Measurements from ENCODE around the gene GALNT10. TPM values are rescaled to one million over a fixed set of nuclear protein-coding genes. Genes with fewer than 3 reads are reported as not detected.

The GALNT10 gene
- total RNA-seq, 2 experiments from 2014 or later, result 16.8 to 19.8 TPM

DNA sequence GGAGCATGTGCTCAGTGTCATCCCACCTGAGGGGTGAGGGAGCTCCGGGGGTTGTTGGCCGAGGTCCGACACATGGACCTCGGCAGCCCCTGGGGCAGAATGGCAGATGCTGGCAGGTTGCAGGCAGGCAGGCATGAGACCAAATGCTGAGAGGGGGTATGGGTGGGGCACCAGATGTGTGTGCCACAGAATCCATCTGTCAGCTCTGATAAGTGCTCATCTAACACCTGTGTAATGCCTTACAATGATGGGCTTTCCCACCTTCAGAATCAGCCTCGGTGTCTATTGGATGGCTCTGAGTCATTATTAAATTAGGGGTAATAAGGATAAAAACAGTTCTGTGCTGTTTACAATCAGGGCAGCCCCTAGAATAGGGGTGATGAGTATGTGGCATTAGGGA lies 182.1 kb downstream of the GALNT10 start:
- Mint-ChIP-seq H3K9me3 (no peaks in the 10 kb centered on the region), H3K27ac (no peak overlapping the region), H3K4me1 (no peaks in the 10 kb centered on the region), H3K36me3 (peaks cover 6% of the 10 kb centered on the region), H3K4me3 (no peak overlapping the region), H3K27me3 (no peaks in the 10 kb centered on the region)
- DNase-seq, result no peak

DNA sequence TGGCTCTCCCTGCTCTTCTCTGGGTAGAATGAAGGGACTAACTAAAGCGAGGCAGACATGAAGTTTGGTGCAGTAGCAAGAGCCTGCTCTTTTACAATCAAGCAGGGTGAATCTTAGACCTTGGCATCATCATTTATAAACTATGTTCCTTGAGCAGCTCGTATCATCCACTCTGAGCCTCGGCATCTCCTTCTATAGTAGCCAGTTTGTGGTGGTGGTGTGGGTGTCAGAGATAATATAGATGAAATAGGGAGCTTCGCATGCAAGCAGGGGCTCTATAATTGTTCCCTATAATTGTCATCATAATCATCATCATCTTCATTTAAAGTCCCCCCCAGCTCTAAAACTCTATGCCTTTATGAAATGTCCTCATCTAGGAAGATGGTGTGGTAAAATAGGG lies 182.8 kb downstream of the GALNT10 start:
- no peaks in the 10 kb centered on the region for H3K9me3 Mint-ChIP-seq
- no peak overlapping the region for H3K4me3 Mint-ChIP-seq
- H3K4me1 Mint-ChIP-seq, result no peaks in the 10 kb centered on the region
- peaks cover 6% of the 10 kb centered on the region for H3K36me3 Mint-ChIP-seq
- H3K27me3 Mint-ChIP-seq, result no peaks in the 10 kb centered on the region
- no peak for DNase-seq
- H3K27ac Mint-ChIP-seq, result no peak overlapping the region

DNA sequence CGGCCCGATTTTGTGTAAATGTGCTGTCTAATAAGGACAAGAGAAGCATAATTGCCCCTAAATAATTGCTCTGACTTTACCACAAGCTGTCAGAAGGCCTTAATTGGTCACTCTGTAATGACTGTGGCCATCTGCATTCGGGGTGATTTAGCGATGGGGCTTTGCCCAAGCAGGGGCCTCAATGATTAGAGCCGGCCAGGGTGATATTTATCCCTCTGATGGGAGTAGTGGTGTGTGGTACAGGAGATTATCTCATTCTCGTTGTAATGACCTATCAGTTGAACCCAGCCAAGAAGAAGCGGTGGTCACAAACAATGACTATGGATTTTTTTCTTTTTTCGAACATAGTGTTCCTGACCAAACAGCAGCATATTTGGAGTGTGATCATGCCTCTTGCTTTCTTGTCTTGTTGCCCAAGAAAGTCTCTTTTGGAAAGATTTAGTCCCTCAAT lies 183.2 kb downstream of the GALNT10 start:
- Mint-ChIP-seq H3K36me3 (peaks cover 6% of the 10 kb centered on the region), H3K9me3 (no peaks in the 10 kb centered on the region), H3K4me1 (no peaks in the 10 kb centered on the region), H3K4me3 (no peak overlapping the region), H3K27ac (no peak overlapping the region), H3K27me3 (no peaks in the 10 kb centered on the region)
- DNase-seq, result no peak

DNA sequence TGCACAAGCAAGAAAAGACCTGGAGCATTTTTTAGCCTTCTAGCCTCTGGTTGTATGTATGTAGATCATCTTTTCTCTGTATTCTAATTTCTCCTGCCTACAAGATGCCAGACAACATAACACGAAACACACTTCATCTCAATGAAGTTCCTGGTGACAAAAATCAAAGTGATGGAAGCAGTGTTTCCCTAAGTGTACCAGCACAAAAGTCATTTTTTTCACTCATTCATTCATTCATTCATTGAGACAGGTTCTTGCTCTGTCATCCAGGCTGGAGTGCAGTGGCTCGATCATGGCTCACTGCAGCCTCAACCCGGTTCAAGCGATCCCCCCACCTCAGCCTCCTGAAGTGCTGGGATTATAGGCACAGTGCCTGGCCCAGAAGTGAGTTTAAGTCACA lies 183.7 kb downstream of the GALNT10 start:
- Mint-ChIP-seq H3K4me3 (no peak overlapping the region), H3K36me3 (peaks cover 4% of the 10 kb centered on the region), H3K27ac (no peak overlapping the region), H3K9me3 (no peaks in the 10 kb centered on the region), H3K27me3 (no peaks in the 10 kb centered on the region), H3K4me1 (no peaks in the 10 kb centered on the region)
- DNase-seq, result no peak

DNA sequence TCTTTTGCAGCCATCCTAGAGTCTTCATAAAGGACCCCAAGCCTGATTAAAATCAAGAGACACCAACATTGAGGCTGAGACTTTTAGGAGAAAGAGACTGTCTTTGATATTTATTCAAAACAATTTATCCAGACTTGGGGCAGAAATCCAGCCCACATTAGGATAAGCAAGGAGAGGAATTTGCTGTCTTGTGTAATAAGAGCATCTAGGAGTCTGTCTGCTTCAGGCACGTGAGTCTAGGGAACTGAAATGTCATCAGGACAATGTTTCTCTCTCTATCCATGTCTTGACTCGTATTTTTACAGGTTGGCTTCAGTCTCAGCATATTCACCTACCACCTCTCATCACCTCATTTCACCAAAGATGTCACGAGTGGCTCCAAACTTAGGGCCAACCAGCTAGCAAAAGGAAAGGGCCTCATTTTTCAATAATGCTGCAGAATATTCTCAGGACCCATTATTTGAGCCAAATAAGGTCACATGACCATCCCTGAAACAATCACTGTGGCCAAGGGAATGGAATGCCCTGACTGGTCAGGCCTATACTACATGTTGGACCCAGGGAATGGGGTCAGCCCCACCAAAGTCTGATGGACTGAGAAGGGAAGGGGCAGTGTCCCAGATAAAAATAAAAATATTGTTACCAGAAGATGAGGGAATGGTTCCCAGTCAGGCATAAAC lies 184.9 kb downstream of the GALNT10 start:
- Mint-ChIP-seq H3K27me3 (no peaks in the 10 kb centered on the region), H3K36me3 (peaks cover 4% of the 10 kb centered on the region), H3K27ac (no peak overlapping the region), H3K4me1 (no peaks in the 10 kb centered on the region), H3K9me3 (no peaks in the 10 kb centered on the region), H3K4me3 (no peak overlapping the region)
- no peak for DNase-seq

DNA sequence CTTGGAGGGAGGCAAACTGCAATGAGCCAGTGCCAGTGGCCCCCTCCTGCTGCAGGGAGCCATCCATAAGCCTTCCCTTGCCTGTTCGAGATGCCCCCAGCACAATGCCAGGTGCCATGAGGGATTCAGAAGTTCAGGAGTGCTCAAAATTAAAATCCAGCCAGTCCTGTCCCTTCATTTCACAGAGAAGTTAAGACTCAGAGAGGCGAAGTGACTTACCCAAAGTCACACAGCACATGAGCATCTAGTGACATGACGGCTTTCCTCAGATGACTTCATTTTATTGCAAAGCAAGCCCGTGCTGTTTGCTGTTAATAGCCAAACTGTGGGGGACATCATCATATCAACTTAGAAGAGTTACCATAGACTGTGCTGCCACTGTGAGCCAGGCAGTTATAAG lies 185.9 kb downstream of the GALNT10 start:
- H3K27ac Mint-ChIP-seq, result no peak overlapping the region
- no peaks in the 10 kb centered on the region for H3K27me3 Mint-ChIP-seq
- peaks cover 4% of the 10 kb centered on the region for H3K36me3 Mint-ChIP-seq
- DNase-seq, result no peak
- H3K4me3 Mint-ChIP-seq, result no peak overlapping the region
- no peaks in the 10 kb centered on the region for H3K4me1 Mint-ChIP-seq
- H3K9me3 Mint-ChIP-seq, result no peaks in the 10 kb centered on the region

DNA sequence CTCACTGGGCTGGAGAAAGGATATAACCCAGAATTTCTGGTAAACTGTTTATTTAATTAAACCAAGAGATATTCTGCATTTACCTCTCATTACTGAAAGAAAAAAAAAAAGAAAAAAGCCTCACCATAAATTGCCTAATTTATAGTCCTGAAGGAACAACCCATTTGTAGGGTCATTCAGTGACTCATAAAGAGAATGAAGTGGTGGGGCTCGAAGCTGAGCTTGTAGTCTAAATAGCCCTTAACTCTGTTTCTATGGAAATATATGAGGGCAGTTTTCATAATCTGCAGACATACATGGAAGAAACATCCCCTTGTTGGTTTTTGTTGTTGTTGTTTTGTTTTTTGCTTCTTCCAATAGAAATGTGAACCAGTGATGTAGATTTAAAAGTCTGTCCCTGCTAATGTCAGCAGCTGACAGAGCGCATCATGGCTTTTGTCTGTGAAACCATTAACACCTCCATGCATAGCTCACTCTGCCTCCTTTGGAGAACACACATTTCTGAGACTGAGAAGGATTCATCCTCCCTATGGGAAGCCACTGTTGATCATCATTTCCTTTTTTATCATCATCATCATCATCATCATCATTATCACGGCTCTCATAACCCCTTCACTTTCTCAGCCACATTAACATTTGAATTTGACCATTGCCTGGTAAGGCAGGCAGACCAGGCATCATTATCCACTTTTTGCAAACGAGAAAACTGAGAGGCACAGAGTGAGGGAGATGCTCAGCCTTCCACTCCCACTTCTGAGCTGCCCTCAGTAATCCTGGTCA lies 187.4 kb downstream of the GALNT10 start:
- no peaks in the 10 kb centered on the region for H3K27me3 Mint-ChIP-seq
- H3K36me3 Mint-ChIP-seq, result peaks cover 7% of the 10 kb centered on the region
- H3K9me3 Mint-ChIP-seq, result no peaks in the 10 kb centered on the region
- no peak for DNase-seq
- H3K4me1 Mint-ChIP-seq, result no peaks in the 10 kb centered on the region
- no peak overlapping the region for H3K4me3 Mint-ChIP-seq
- no peak overlapping the region for H3K27ac Mint-ChIP-seq

DNA sequence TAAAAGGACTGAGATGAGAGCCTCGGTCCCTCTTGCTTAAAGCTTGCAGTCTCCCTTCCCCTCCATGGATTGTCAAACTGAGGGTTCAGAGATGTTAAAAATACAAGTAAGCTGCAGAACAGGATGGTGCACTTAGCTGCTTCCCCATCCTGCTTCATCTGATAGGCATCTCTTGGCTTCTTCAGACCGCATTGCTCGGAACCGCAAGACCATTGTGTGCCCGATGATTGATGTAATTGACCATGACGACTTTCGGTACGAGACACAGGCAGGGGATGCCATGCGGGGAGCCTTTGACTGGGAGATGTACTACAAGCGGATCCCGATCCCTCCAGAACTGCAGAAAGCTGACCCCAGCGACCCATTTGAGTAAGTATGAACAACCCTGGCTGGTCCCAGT lies 189.7 kb downstream of the GALNT10 start:
- no peak for DNase-seq
- H3K36me3 Mint-ChIP-seq, result peaks cover 12% of the 10 kb centered on the region
- H3K27ac Mint-ChIP-seq, result no peak overlapping the region
- H3K9me3 Mint-ChIP-seq, result peaks cover 1% of the 10 kb centered on the region
- no peak overlapping the region for H3K4me3 Mint-ChIP-seq
- H3K27me3 Mint-ChIP-seq, result no peaks in the 10 kb centered on the region
- peaks cover 2% of the 10 kb centered on the region for H3K4me1 Mint-ChIP-seq

DNA sequence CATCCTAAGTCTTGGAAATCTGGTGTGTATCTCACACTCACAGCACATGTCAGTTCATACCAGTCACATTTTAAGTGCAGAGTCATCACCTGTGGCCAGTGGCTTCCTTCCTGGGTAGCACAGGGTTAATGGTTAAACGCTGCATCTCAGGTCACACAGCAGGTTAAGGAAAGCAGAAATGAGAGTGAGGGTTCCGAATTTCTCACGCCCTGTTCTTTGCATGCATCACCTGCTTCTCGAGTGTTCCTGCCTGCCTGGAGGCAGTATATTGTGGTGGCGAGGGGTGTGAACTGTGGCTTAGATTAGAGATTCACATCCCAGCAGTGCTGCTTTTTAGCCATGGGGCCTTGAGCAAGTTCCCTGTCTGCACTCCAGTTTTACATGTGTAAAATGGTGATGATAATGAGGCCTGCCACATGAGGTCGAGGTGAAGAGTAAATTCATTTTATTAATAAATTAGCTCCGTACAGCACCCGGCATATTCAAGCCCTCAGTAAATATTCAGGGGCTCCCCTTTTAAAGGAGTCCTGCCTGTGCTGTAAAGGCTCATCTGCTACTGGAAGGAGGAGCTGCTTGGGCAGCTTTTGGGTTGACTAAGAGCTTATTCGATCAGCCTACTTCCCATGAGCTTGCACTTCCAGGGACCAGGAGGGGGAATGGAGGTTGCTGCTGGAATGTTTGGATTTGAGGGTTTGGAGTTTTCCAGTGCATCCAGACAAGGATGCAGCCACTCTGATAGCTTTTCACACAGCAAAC lies 194.1 kb downstream of the GALNT10 start:
- Mint-ChIP-seq H3K4me1 (peaks cover 2% of the 10 kb centered on the region), H3K9me3 (peaks cover 1% of the 10 kb centered on the region), H3K4me3 (no peak overlapping the region), H3K27me3 (no peaks in the 10 kb centered on the region), H3K36me3 (peaks cover 8% of the 10 kb centered on the region), H3K27ac (no peak overlapping the region)
- no peak for DNase-seq

DNA sequence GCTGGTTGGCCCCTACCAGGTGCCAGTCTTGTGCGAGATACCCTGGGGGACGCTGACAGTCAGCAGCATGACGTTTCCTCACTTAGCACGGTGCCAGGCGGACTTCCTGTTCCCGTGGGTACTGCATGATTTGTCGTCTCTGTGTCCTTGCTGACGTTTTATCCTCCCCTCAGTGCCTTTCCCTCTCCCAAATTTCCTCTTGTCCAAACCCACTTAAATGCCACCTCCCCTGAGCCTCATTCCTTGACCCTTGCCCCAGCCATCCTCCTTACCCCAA lies 194.6 kb downstream of the GALNT10 start:
- Mint-ChIP-seq H3K36me3 (peaks cover 8% of the 10 kb centered on the region), H3K27me3 (no peaks in the 10 kb centered on the region)

DNA sequence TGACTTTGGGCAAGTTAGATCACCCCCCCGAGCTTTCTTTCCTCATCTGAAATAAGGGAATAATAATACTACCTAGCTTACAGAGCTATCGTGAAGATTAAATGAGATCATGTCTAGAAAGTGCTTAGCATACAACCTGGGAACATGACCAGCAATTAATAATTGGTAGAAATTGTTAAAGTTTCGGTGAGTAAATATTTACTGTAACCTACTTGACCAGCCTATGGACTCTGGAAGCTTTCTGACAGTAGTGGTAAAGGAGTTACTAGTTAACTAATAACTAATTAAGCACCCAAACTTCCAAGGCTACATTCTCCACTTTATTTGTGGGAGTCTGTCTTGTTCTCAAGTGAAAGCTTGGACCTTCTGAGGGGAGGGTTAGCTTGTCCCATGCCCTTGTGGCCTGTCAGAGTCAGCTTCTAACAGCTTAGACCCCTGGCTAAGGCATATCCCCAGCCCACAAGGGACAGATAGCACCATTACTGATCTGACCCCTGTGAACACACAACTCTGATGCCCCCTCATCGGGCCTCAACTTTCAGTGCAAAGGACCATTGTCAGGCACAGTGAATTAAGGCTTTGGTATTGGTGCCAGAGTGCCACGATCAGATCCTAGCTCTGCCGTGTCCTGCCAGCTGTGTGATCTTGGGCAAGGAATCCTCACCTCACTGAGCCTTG lies 196.6 kb downstream of the GALNT10 start:
- H3K4me1 Mint-ChIP-seq, result peaks cover 2% of the 10 kb centered on the region
- no peaks in the 10 kb centered on the region for H3K27me3 Mint-ChIP-seq
- H3K9me3 Mint-ChIP-seq, result peaks cover 1% of the 10 kb centered on the region
- DNase-seq, result no peak
- H3K4me3 Mint-ChIP-seq, result no peak overlapping the region
- peaks cover 7% of the 10 kb centered on the region for H3K36me3 Mint-ChIP-seq
- no peak overlapping the region for H3K27ac Mint-ChIP-seq

More for the DNA sequence above, 194.6 kb downstream of the GALNT10 start:
- Mint-ChIP-seq H3K27ac (no peak overlapping the region), H3K9me3 (peaks cover 1% of the 10 kb centered on the region), H3K4me1 (peaks cover 2% of the 10 kb centered on the region), H3K4me3 (no peak overlapping the region)
- DNase-seq, result no peak

DNA sequence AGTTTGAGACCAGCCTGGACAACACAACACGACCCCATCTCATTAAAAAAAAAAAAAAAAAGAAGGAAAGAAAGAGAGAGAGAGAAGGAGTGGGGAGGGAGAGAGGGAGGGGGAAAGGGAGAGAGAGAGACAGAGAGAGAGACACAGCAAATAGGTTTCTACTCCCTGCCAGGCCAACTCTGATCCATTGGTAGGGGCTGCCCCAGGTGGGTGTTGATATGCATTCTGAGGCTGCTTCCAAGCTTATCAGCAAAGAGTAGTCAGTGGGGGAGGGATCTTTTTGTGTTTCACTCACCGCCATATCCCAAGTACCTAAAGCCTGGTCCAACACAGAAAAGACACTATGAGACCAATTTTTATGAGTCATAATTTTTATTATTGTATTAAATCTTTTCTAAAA lies 198.3 kb downstream of the GALNT10 start:
- Mint-ChIP-seq H3K36me3 (peaks cover 11% of the 10 kb centered on the region), H3K9me3 (no peaks in the 10 kb centered on the region), H3K4me3 (no peak overlapping the region), H3K27ac (no peak overlapping the region), H3K27me3 (no peaks in the 10 kb centered on the region), H3K4me1 (peaks cover 2% of the 10 kb centered on the region)
- DNase-seq, result no peak

DNA sequence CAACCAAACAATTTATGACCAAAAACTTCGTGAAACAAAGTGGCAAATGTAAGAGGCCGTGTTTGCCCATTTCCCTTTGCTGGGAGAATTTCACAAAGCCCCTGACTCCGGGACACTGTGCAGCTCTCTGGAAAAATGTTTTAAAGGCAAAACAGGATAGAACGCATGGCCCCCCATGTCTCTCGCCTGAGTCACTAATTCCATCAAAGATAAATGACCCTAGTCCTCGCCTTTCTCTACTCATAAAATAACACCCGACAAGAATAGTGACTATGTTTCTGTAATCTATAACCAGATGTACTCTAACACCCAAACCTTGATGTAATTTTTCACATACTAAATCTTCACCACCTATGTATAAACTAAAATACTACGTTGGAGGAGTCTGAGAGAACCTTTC lies 199.6 kb downstream of the GALNT10 start:
- no peak for DNase-seq
- no peaks in the 10 kb centered on the region for H3K27me3 Mint-ChIP-seq
- no peaks in the 10 kb centered on the region for H3K4me1 Mint-ChIP-seq
- H3K27ac Mint-ChIP-seq, result no peak overlapping the region
- peaks cover 8% of the 10 kb centered on the region for H3K36me3 Mint-ChIP-seq
- H3K9me3 Mint-ChIP-seq, result no peaks in the 10 kb centered on the region
- no peak overlapping the region for H3K4me3 Mint-ChIP-seq

DNA sequence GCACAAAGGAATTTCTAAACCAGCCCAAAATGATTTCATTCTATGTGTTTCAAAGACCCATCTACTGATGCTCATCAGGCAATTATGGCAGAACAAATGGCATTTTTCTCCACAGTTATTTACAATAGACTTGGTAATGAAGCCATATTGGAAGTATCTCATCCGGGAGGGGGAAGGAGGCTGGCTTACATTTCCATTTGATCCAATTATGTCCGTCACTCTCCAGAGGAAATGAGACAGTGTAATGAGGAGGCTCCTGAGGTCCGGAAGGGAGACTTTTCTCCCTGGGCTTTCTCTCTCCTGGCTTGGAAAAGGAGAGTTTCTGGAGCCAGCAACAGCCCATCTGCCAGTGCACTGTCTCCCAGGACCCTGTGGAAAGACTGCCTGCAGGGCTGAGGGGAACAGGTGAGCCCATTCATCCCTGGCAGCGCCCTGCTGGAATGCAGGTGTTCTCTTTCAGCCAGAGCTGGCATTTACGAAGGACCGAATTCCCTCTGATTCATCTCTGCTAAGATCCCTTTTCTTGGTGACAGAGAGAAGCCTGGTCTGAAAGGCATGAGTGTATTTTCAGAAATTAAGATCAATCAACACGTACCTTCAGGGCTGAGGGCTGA lies 200.3 kb downstream of the GALNT10 start:
- Mint-ChIP-seq H3K36me3 (peaks cover 8% of the 10 kb centered on the region), H3K27me3 (no peaks in the 10 kb centered on the region), H3K4me1 (no peaks in the 10 kb centered on the region), H3K27ac (no peak overlapping the region), H3K4me3 (no peak overlapping the region), H3K9me3 (no peaks in the 10 kb centered on the region)
- DNase-seq, result no peak

DNA sequence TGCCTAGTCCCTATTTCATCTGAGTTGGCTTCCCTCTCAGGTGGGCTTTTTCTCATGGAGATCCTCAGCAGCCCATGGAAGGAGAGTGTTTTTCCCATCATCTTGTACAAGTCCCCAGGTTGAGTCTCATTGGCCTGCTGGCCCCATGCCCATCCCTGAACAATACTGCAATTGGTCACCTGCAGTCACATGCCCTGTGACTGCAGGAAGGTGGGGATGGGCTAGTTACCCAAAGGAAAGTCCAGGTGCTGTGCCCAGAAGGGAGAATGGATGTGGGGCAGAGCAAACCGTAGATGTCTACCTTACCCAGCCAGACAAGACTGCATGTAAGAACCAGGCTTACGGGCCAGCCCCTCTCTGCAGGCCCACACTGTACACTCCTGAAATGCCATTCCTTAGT lies 201.3 kb downstream of the GALNT10 start:
- no peak overlapping the region for H3K27ac Mint-ChIP-seq
- H3K36me3 Mint-ChIP-seq, result peaks cover 8% of the 10 kb centered on the region
- no peaks in the 10 kb centered on the region for H3K9me3 Mint-ChIP-seq
- no peaks in the 10 kb centered on the region for H3K4me1 Mint-ChIP-seq
- H3K27me3 Mint-ChIP-seq, result no peaks in the 10 kb centered on the region
- no peak overlapping the region for H3K4me3 Mint-ChIP-seq
- no peak for DNase-seq

All from activated naive CD8-positive, alpha-beta T cell treated with anti-CD3 and anti-CD28 coated beads for 36 hours (primary cell).